GM23338 (cell line): ENCODE results near the gene C11orf91.

ENCODE experiments used
- CTCF ChIP-seq, 2 experiments: fragments of 200-600 bp in 1 of 2; sonication (generic) in 1 of 2; conservative IDR thresholded peaks; 2 replicates each; pipeline versions ENCODE4 v1.5.1 to v1.6.1; 2016 to 2017; ENCODE audit warnings: antibody characterized with exemption in 2 of 2, low read depth in 2 of 2, mild to moderate bottlenecking in 2 of 2, moderate library complexity in 1 of 2
- ETS1 ChIP-seq: IDR thresholded peaks from 2 replicates; pipeline ENCODE4 v1.6.1; 2016; ENCODE audit warnings: antibody characterized with exemption
- EZH2 ChIP-seq: fragments of 200-600 bp; sonication (generic); IDR thresholded peaks from one replicate; pipeline ENCODE4 v1.8.0; 2017; ENCODE audit warnings: antibody characterized with exemption, mild to moderate bottlenecking, low read depth; ENCODE audit not compliant: unreplicated experiment
- EZH2phosphoT487 ChIP-seq: fragments of 200-600 bp; sonication (generic); IDR thresholded peaks from one replicate; pipeline ENCODE4 v1.8.1; 2018; ENCODE audit warnings: antibody characterized with exemption; ENCODE audit not compliant: unreplicated experiment
- JUNB ChIP-seq: IDR thresholded peaks from one replicate; pipeline ENCODE4 v1.6.1; 2016; ENCODE audit warnings: antibody characterized with exemption; ENCODE audit not compliant: unreplicated experiment
- NANOG ChIP-seq: IDR thresholded peaks from 2 replicates; pipeline ENCODE4 v1.6.1; 2016; ENCODE audit warnings: antibody characterized with exemption, borderline replicate concordance
- POLR2AphosphoS5 ChIP-seq: IDR thresholded peaks from 2 replicates; pipeline ENCODE4 v1.6.1; 2016; ENCODE audit warnings: antibody characterized with exemption, low read depth
- REST ChIP-seq: IDR thresholded peaks from one replicate; pipeline ENCODE4 v1.6.1; 2018; ENCODE audit warnings: antibody characterized with exemption; ENCODE audit not compliant: unreplicated experiment
- ZNF114 ChIP-seq: fragments of 250-450 bp; sonication (Bioruptor Pico); IDR thresholded peaks from 2 replicates; pipeline ENCODE4 v1.5.0; 2020; ENCODE audit warnings: mild to moderate bottlenecking, moderate library complexity
- ZNF331 ChIP-seq: fragments of 250-450 bp; sonication (Bioruptor Pico); IDR thresholded peaks from 2 replicates; pipeline ENCODE4 v1.5.0; 2020; ENCODE audit warnings: low read depth, mild to moderate bottlenecking, moderate library complexity

- TF ChIP-seq CTCF (conservative IDR thresholded peaks at IDR 0.05; ENCODE audit: low read depth in 2 of 2): no peak
- TF ChIP-seq ZNF331 (CRISPR knock-in tag): no peak
- TF ChIP-seq ETS1: no peak
- no peak for TF ChIP-seq EZH2
- TF ChIP-seq REST: no peak
- no peak for TF ChIP-seq NANOG
- no peak for TF ChIP-seq POLR2AphosphoS5
- TF ChIP-seq JUNB: no peak
- no peak for TF ChIP-seq ZNF114
- no peak for TF ChIP-seq EZH2phosphoT487
Observed at GRCh38 chr11:33723238-33723881, 22.7 kb upstream of the C11orf91 start.
